B cell (primary cell): ENCODE data around the gene WDR36. TPM values are rescaled to one million over a fixed set of nuclear protein-coding genes. Genes with fewer than 3 reads are reported as not detected.

Experiments used
- ATAC-seq: fragments of 200-7000 bp; cut with Tn5 transposase; one replicate; pipeline ENCODE4 v1.10.0; 2021; ENCODE audit warnings: low read depth, mild to moderate bottlenecking, moderate number of reproducible peaks, moderate library complexity
- CTCF ChIA-PET: fragments of 350-600 bp; sonication (Branson Sonifier 250); formaldehyde crosslinking; loops from one replicate; lab custom pipeline; 2021; ENCODE audit warnings: antibody characterized with exemption, inconsistent platforms; lab: Charles Lee
- POLR2A ChIA-PET: fragments of 350-600 bp; sonication (Branson Sonifier 250); formaldehyde crosslinking; loops from one replicate; lab custom pipeline; 2021; ENCODE audit warnings: antibody characterized with exemption; lab: Charles Lee
- DNase-seq: peaks from one replicate; pipeline ENCODE4 v3.0.0; 2013
- H2AFZ ChIP-seq: 2 replicates; pipeline ENCODE4 v1.6.1; 2012; ENCODE audit warnings: mild to moderate bottlenecking, low read depth, low read length; ENCODE audit not compliant: insufficient read depth, poor library complexity, severe bottlenecking
- H3K27ac ChIP-seq, 2 donors: 1 replicate in 1 of 2; 2 replicates in 1 of 2; pipeline ENCODE4 v1.5.1; 2012 to 2013; ENCODE audit warnings: low read length in 2 of 2, mild to moderate bottlenecking in 2 of 2, moderate library complexity in 1 of 2
- H3K27me3 ChIP-seq, 4 experiments: fragments of 200-600 bp in 1 of 4; sonication (generic) in 1 of 4; replicated peaks in 1 of 4; 1 replicate in 2 of 4; 2 replicates in 2 of 4; pipeline versions ENCODE4 v1.6.1 to v1.7.0; 2013 to 2016; ENCODE audit warnings: low read length in 3 of 4, mild to moderate bottlenecking in 2 of 4, mixed read lengths in 1 of 4, moderate library complexity in 1 of 4; ENCODE audit not compliant: insufficient read depth in 4 of 4, control insufficient read depth in 3 of 4; ENCODE audit errors: control extremely low read depth in 1 of 4
- H3K36me3 ChIP-seq, 2 experiments: replicated peaks in 1 of 2; 1 replicate in 1 of 2; 2 replicates in 1 of 2; pipeline versions ENCODE4 v1.6.1 to v1.7.1; 2013; ENCODE audit warnings: low read length in 1 of 2; ENCODE audit not compliant: insufficient read depth in 2 of 2, control insufficient read depth in 1 of 2; ENCODE audit errors: control extremely low read depth in 1 of 2, extremely low read depth in 1 of 2
- H3K4me1 ChIP-seq, 2 donors: fragments of 200-600 bp in 1 of 2; sonication (generic) in 1 of 2; 1 replicate in 1 of 2; 2 replicates in 1 of 2; pipeline versions ENCODE4 v1.5.1 to v1.6.1; 2013 to 2017; ENCODE audit warnings: low read length in 2 of 2; ENCODE audit not compliant: control insufficient read depth in 2 of 2, insufficient read depth in 2 of 2
- H3K4me2 ChIP-seq: replicated peaks from 2 replicates; pipeline ENCODE3; 2012; ENCODE audit warnings: mild to moderate bottlenecking, low read depth, low read length; ENCODE audit not compliant: poor library complexity, severe bottlenecking
- H3K4me3 ChIP-seq, 5 experiments: fragments of 200-600 bp in 1 of 5; sonication (generic) in 1 of 5; 1 replicate in 3 of 5; 2 replicates in 2 of 5; pipeline versions ENCODE4 v1.5.1 to v1.7.0; 2011 to 2016; ENCODE audit warnings: low read length in 4 of 5, mild to moderate bottlenecking in 4 of 5, low read depth in 2 of 5, control low read depth in 1 of 5, moderate library complexity in 1 of 5; ENCODE audit not compliant: insufficient read depth in 1 of 5; ENCODE audit errors: control extremely low read depth in 1 of 5, extremely low read depth in 1 of 5
- H3K79me2 ChIP-seq: fragments of 200-600 bp; sonication (generic); one replicate; pipeline ENCODE4 v1.6.0; 2016; ENCODE audit warnings: low read length; ENCODE audit not compliant: control insufficient read depth, insufficient read depth
- H3K9ac ChIP-seq: fragments of 200-600 bp; sonication (generic); 2 replicates; pipeline ENCODE4 v1.6.1; 2017; ENCODE audit warnings: mild to moderate bottlenecking, low read length, moderate library complexity
- H3K9me3 ChIP-seq, 3 donors: one replicate each; pipeline versions ENCODE4 v1.6.1 to v1.7.1; 2013; ENCODE audit warnings: low read length in 2 of 3; ENCODE audit not compliant: control insufficient read depth in 2 of 3, insufficient read depth in 1 of 3; ENCODE audit errors: control extremely low read depth in 1 of 3
- H4K20me1 ChIP-seq: 2 replicates; pipeline ENCODE4 v1.6.0; 2012; ENCODE audit warnings: mild to moderate bottlenecking, low read length; ENCODE audit not compliant: insufficient read depth, control insufficient read depth, poor library complexity, severe bottlenecking
- H3K27ac Mint-ChIP-seq: one replicate; pipeline ENCODE4 v1.8.0; 2021; ENCODE audit warnings: mixed read lengths
- H3K27me3 Mint-ChIP-seq: one replicate; pipeline ENCODE4 v1.8.0; 2021; ENCODE audit warnings: mixed read lengths
- H3K4me1 Mint-ChIP-seq: one replicate; pipeline ENCODE4 v1.8.0; 2021; ENCODE audit warnings: mixed read lengths
- H3K4me3 Mint-ChIP-seq: one replicate; pipeline ENCODE4 v1.8.0; 2021; ENCODE audit warnings: mixed read lengths
- H3K9me3 Mint-ChIP-seq: one replicate; pipeline ENCODE4 v1.8.0; 2022; ENCODE audit warnings: mixed read lengths; ENCODE audit not compliant: insufficient read depth
- CTCF ChIP-seq: fragments of 200-600 bp; IDR thresholded peaks from one replicate; pipeline ENCODE4 v1.8.0; 2022; ENCODE audit warnings: antibody characterized with exemption, mild to moderate bottlenecking
- EZH2 ChIP-seq: IDR thresholded peaks from 2 replicates; pipeline ENCODE4 v1.6.1; 2012; ENCODE audit warnings: borderline replicate concordance, low read depth, mild to moderate bottlenecking, moderate library complexity, low read length; ENCODE audit not compliant: insufficient read depth, poor library complexity, severe bottlenecking
- WGBS: methylation state at CpG from one replicate; pipeline ENCODE4 v1.1.5; 2013; ENCODE audit warnings: missing lambda C conversion rate; ENCODE audit not compliant: insufficient coverage; 5-methylcytosine and 5-hydroxymethylcytosine counted together
- intact Hi-C: fragments of 100-400 bp; cut with micrococcal nuclease; formaldehyde crosslinking; loops from one replicate; pipeline ENCODE4 v1.10.0; 2022
- polyA plus RNA-seq: library from polyadenylated mRNA; depleted of rRNA; stranded (reverse); fragments of >200 nt; gene quantifications from 2 replicates; pipeline ENCODE4 v1.2.3, GENCODE V29; 2012
- total RNA-seq, 2 donors: library from RNA; stranded (reverse); fragments of 120-200 nt in 1 of 2; gene quantifications; 1 replicate in 1 of 2; 2 replicates in 1 of 2; pipeline versions ENCODE4 v1.2.3 to v1.2.4, GENCODE V29; 2013 to 2022

The WDR36 gene
- total and polyA plus RNA-seq, 2 donors (not counting 1 experiment from before 2014, with no cell fraction given) = 6.0 to 35.2 TPM

- Mint-ChIP-seq H3K4me1 (peaks cover 20% of the 10 kb centered on the region), H3K4me3 (peak overlapping the region; percentile 84), H3K27ac (no peak overlapping the region), H3K9me3 (no peaks in the 10 kb centered on the region), H3K27me3 (peaks cover 70% of the 10 kb centered on the region)
- H2AFZ ChIP-seq = no peak overlapping the region
- intact Hi-C loops = no loop called here
- TF ChIP-seq CTCF (no peak), EZH2 (no peak)
- no peak overlapping the region for H3K27ac ChIP-seq
- ChIA-PET CTCF (no interaction called here), POLR2A (no interaction called here)
- H3K4me3 ChIP-seq = no peak overlapping the region
- ATAC-seq = no peak
- no peaks in the 10 kb centered on the region for H3K79me2 ChIP-seq
- H3K9me3 ChIP-seq = peaks cover 0 to 5% (median 0%) of the 10 kb centered on the region in 3 donors
- no peak overlapping the region for H3K9ac ChIP-seq
- H3K4me1 ChIP-seq = peaks cover 23% of the 10 kb centered on the region in 2 donors
- WGBS = 86% methylated on average over 1 of the region's 2 CpGs
- no peak for DNase-seq
- no peaks in the 10 kb centered on the region for H4K20me1 ChIP-seq
- no peaks in the 10 kb centered on the region for H3K36me3 ChIP-seq
- no peak overlapping the region for H3K4me2 ChIP-seq
- peaks cover 0 to 49% (median 41%) of the 10 kb centered on the region in 4 experiments for H3K27me3 ChIP-seq
Observed at GRCh38 chr5:111074244-111074643, 17.9 kb upstream of the WDR36 start.

DNA sequence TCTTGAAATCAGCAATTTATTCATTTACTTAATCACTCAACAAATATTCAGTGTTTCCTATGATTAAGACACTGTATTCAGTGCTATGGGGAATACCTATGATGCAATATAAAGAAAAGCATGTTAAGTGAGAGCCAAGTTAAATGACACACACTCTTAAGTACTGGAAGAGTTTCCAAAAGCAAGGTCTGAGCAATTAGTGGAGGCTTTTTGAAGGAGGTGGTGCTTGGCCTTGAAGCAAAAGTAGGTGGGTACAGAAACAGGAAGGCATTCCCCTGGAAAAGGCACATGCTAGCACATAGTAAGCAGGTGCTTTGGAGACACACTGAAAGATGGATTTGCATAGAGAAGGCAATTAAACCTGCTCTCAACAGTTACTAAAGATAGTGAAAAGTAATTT is 16.6 kb upstream of the WDR36 start:
- Histone ChIP-seq H3K4me2 (no peak overlapping the region), H3K27ac (no peak overlapping the region), H3K79me2 (no peaks in the 10 kb centered on the region), H3K36me3 (no peaks in the 10 kb centered on the region), H3K9ac (no peak overlapping the region), H4K20me1 (no peaks in the 10 kb centered on the region), H2AFZ (no peak overlapping the region), H3K9me3 (peaks cover 0 to 5% (median 0%) of the 10 kb centered on the region in 3 donors), H3K4me3 (no peak overlapping the region), H3K27me3 (peaks cover 0 to 41% (median 34%) of the 10 kb centered on the region in 4 experiments), H3K4me1 (peaks cover 21 to 23% of the 10 kb centered on the region in 2 donors)
- DNase-seq = no peak
- ATAC-seq = no peak
- Mint-ChIP-seq H3K4me1 (peaks cover 19% of the 10 kb centered on the region), H3K4me3 (no peak overlapping the region), H3K9me3 (no peaks in the 10 kb centered on the region), H3K27ac (no peak overlapping the region), H3K27me3 (peaks cover 69% of the 10 kb centered on the region)
- intact Hi-C loops = no loop called here
- TF ChIP-seq CTCF = no peak
- no peak for TF ChIP-seq EZH2
- POLR2A ChIA-PET = no interaction called here
- CTCF ChIA-PET = no interaction called here
